ENCODE data around the gene EIF2A.
"Not testable (repeated sequence)": the region's sequence is repeated elsewhere in the genome, so short reads cannot be mapped to it uniquely, and the experiment has no call there.

EIF2A gene

DNA sequence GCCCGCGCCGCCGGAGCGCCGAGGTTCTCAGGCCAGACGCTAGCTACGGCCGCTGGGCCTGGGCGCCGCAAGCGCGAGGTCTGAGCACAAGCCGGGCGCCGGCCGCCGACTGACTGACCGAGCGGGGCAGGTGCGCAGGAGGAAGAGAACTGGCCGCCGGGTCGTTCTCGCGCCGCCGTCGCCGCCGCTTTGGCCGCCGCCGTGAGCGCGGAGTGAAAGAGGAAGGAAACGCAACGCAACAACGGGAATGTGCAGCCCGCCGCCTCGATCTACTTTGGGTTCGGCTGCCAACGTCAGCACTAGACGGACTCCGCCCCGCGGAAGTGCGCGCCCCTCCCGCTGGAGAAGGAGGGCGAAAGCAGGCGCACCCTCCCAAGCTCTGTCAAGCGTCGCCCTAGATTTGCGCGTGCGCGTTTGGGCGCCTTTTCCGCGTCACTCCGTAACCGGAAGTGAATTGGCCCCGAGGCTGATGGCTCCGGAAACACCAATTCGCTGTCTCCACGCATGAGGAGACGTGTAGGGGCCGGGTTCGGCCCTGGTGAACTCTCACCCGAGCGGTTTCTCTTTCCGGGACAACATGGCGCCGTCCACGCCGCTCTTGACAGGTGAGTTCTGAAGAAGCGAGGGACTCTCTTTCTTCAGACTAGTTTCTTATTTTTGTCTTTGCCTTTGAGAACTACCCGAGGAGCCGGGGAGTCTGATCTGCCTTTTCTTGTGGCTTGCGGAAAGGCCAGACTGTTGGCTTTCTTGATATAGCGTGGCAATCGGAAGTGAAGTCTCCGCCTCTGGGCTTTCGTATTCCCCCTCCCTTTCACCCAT is at the start of gene EIF2A, which contains the start of gene SERP1:
EIF2A (plus strand) TSS at position 562 of the 819 bp plus-strand sequence; CDS start at position 578, 16 bp downstream.
SERP1 (minus strand) TSS at position 271 of the 819 bp plus-strand sequence. CDS start 361 bp downstream, outside the sequence.
- DNase-seq (ENCODE audit: low read depth) = peak; percentile 99

DNA sequence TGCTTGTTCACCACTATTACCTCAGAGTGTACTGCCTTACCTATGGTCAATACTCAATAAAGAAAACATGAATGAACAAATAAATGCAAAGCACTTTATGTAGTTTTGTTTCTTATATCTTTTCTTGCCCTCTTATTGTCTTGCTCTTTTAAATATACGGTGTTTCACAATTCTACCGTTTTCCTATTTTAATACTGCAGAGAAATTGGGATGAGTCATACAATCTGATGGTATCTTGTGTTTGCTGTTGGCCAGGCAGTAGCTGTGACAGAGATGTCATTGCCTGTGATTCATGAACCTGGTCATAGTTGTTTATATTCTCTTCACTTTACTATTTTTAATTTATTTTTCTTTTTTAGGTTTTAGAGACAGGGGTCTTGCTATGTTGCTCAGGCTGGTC is 48.6 kb upstream of the EIF2A start:
- DNase-seq (ENCODE audit: low read depth) = peak; percentile 37

DNA sequence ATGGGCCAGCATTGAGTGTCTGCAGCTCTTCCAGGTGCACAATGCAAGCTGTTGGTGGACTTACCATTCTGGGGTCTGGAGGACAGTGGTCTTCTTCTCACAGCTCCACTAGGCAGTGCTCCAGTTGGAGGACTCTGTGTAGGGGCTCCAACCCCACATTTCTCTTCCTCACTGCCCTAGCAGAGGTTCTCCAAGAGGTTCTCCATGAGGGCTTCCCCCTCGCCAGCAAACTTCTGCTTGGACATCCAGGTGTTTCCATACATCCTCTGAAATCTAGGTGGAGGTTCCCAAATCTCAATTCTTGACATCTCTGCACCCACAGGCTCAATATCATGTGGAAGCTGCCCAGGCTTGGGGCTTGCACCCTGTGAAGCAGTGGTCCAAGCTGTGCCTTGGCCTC is 45.6 kb upstream of the EIF2A start:
- not testable (repeated sequence) for DNase-seq (ENCODE audit: low read depth)

DNA sequence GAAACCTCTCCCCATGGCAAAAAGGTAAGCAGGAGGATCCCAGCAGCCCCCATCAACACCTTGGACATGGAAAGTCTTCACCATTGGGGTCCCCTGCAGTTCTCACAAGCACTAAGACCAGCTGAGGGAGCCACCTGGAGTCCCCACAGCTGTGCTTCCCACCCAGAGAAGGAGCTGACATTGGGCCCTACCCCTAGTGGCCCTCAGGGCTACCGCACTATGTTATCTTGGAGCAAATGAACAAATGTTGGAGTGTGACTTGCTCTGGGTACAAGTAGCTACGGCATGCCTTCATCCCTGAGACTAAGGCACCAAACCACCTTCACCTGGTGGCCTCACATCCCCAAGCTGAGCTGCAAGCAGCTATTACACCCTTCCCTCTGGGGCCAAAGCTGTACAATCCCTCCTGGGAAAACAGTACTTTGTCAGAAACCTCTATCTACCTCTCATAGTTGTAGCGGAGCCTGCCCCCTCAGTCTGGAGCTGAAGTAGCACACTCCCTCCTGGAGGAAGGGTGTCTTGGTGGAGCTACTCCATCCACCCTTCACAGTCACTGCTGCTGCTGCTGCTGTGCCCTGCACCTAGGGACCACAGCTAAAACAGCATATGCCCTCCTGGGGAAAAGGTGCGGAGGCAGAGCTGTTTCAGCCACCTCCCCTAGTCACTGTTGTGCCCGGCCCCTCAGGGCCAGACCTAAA is 43.0 kb upstream of the EIF2A start:
- DNase-seq (ENCODE audit: low read depth) = no peak

DNA sequence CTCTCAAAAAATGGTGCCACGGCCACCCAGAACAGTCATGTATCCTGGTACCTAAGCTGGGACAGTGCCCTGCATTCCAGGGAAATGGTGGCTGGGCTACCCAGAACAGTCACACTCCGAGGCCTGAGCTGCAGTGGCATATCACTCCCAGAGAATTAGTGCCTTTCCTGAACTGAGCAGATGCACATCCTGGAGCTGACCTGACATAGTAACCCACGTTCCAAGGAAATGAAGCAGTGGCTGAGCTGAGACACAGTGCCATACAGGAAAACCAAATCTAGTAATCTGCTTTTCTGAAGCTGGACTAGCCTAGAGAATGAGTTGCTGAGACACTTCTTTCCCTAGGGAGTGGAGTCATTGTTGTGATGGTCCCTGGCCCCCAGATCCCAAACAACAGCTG is 42.1 kb upstream of the EIF2A start:
- no peak for DNase-seq (ENCODE audit: low read depth)

DNA sequence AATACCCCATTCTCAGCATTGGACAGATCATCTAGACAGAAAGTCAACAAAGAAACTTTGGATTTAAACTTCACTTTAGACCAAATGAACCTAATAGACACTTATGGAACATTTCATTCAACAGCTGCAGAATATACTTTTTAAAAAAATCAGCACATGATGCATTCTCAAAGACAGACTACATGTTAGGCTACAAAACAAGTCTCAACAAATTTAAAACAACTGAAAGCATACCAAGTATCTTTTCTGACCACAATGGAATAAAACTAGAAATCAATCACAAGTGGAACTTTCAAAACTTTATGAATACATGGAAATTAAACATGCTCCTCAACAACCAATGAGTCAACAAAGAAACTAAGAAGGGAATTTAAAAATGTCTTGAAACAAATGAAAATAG is 38.2 kb upstream of the EIF2A start:
- no peak for DNase-seq (ENCODE audit: low read depth)

DNA sequence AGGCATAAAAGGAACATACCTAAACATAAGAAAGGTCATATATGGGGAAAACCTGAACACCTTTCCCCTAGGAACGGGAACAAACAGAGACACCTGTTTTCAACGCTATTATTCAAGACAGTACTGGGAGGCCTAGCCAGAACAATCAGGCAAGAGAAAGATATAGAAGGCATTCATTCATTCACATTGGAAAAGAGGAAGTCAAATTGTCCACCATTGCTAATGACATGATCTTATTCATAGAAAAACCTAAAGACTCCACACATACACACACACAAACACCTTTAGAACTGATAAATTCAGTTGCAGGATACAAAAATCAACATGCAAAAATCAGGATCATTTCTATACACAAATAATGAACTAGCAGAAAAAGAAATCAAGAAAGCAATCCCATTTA is 36.8 kb upstream of the EIF2A start:
- no peak for DNase-seq (ENCODE audit: low read depth)

DNA sequence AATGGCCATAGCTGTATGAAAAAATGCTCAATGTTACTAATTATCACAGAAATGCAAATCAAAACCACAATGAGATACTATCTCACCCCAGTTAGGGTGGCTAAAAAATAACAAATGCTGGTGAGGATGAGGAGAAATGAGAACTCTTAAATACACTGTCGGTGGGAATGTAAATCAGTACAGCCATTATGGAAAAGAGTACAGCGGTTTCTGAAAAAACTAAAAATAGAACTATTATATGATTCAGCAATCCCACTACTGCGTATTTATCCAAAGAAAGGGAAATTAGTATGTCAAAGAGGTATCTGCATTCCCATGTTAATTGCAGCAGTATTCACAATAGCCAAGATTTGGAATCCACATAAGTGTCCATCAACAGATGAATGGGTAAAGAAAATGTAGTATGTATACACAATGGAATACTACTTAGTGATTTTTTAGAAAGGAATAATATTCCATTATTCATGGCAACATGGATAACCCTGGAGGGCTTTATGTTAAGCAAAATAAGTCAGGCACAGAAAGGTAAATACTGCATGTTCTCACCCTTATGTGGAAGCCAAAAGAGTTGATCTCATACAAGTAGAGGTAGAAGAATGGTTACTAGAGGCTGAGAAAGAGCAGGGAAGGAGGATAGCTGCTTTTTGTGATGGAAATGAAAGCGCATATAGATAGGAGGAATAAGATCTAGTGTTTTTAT is 35.3 kb upstream of the EIF2A start:
- no peak for DNase-seq (ENCODE audit: low read depth)

DNA sequence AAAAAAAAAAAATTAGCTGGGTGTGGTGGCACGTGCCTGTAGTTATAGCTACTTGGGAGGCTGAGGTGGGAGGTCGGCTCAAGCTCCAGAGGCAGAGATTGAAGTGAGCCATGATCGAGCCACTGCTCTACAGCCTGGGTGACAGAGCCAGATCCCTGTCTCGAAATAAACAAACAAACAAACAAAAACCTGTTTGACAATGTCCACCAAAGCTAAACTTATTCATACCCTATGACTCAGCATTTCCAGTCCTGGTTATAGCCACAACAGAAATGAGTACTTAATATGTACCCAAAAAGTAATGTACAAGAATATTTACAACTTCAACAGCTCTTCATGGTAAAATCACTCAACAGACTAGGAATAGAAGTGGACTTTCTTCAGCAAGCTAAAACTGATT is 31.4 kb upstream of the EIF2A start:
- DNase-seq (ENCODE audit: low read depth) = no peak

DNA sequence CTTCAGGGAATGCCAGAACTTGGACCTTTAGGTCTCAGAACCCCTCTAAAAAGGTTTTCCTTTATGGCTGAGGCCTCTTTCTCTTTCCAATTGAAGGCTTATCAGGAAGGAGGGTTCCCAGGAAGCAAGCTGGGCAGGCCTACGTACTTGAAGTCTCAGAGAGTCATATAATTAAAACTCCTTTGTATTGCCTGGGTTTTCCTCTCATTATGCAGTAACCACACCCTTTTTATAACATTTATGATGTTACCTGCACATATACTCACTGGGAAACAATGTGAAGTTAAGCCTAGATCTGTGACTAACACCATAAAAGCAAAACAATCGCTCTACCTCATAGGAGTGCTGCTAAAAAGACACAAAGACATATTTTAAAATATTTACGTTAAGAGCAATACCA is 27.6 kb upstream of the EIF2A start:
- no peak for DNase-seq (ENCODE audit: low read depth)

DNA sequence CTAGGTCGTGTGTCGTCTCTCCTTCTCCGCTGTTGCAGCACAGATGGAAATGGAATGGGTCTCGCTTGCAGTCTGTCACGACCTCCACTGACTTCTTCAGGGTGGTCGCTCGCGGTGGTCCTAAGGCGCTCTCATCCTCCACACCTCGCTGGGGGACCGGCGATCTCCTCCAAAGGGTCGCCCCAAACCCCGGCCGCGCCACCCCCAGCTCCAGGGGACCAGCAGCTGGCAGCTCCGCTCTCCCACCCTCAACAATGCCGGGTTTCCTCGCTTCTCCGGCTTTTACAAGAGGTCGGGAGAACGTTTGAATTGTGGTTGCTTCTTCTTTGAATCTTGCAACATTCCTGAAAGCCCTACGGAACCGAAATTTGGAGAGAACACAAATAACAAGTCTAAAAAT is 26.2 kb upstream of the EIF2A start:
- DNase-seq (ENCODE audit: low read depth) = no peak

DNA sequence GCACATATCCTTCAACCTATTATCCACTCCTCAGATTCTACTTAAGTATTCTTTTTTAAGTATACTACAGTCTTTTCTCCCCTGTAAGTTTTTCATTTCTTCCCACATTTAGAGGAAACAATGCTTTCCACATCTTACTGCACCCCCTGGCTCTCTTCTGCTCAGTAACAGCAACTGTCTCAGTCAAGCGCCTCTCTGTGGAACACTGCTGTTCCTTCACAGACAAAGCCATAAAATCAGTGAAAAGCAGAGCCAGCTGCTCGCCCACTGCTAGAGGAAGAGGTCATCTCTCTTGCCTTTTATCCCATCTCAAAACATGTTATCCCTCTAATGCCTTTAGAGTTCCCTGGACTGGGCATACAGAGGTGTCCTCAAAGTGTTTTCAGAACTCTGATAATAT is 25.1 kb upstream of the EIF2A start:
- DNase-seq (ENCODE audit: low read depth) = no peak

DNA sequence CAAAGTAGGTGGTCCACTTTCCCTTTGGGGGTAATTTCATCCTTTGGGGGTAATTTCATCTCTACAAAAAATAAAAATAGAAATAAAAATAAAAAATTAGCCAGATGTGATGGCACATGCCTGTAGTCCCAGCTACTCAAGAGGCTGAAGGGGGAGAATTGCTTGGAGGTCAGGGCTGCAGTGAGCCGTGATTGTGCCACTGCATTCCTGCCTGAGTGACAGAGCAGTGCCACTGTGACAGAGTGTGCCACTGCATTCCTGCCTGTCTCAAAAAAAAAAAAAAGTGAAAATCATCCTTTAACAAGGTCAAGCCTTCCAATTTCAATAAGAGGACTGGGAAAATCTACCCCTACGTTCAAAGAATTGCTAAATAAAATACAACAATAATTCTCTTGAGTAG is 23.0 kb upstream of the EIF2A start:
- DNase-seq (ENCODE audit: low read depth) = no peak

DNA sequence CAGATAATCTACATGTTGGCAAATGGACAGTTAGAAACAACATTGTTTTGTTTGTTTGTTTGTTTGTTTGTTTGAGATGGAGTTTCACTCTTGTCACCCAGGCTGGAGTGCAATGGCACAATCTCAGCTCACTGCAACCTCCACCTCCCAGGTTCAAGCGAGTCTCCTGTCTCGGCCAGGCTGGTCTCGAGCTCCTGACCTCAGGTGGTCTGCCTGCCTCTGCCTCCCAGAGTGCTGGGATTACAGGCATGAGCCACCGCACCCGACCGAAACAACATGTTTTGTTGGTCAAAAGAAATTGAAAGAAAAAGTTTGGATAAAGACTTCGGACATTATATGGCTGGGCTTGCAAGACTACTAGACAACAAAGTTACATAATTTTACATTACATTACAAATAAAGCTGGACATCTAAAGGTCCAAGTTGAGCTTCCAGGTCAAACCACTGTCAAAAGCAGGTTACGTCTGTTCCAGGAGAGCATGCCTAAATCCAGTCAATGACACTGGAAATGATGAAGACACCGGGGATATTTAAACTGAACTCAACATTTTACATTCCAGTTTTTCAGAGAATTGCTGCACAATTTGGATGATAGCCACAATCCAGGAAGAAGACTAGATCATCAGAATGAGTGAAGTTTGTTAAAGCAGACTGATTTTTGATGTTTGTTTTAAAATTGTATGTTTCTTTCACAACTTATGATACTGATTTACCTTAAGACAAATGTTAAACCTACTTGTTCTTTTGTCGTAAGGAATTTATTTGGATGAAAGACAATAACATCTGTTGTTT is 18.9 kb upstream of the EIF2A start:
- no peak for DNase-seq (ENCODE audit: low read depth)

DNA sequence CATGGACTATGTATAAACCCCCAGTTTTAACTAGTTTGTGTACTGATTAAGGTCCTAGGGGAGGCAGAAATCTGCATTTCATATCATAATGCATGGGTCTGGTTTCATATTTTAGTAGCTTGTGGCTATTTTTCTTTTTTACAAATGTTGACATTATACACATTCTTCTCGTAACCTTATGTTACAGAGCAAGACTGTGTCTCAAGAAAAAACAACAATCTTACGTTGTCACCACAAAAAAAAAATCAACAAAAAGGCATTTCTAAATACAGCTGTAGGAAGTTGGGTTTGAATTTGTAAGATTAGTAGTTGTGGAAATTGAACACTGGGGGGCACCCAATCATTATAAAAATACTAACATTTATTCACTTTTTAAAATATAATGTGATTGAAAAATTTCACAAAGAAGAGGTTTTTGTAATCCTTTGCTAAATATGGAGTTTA is 18.2 kb upstream of the EIF2A start:
- DNase-seq (ENCODE audit: low read depth) = peak; percentile 31

DNA sequence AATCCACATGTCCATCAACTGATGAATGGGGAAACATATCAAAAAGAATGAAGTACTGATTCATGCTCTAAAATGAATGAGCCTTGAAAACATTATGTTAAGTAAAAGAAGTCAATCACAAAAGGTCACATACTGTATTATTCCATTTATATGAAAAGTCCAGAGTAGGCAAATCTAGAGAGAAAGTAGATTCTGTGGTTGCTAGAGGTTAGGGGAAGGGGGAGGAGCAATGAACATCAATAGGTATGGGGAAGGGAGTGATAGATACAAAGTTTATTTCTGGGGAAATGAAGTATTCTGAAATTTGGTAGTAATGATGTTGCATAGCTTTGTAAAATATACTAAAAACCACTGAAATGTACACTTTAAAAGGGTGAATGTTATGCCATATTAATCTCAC is 14.8 kb upstream of the EIF2A start:
- DNase-seq (ENCODE audit: low read depth) = no peak

DNA sequence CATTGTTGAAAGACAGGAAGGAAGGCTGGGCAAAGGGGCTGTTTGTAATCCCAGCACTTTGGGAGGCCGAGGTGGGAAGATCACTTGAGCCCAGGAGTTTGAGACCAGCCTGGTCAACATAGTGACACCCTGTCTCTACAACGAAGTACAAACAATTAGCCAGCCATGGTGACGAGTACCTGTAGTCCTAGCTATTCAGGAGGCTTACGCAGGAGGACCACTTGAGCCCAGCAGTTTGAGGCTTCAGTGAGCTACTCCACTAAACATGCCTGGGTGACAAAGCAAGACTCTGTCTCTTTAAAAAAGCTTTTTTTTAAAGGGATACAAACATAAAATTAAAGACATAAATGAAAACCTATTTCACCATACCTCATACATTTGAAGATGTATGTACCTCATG is 11.4 kb upstream of the EIF2A start:
- DNase-seq (ENCODE audit: low read depth) = no peak

DNA sequence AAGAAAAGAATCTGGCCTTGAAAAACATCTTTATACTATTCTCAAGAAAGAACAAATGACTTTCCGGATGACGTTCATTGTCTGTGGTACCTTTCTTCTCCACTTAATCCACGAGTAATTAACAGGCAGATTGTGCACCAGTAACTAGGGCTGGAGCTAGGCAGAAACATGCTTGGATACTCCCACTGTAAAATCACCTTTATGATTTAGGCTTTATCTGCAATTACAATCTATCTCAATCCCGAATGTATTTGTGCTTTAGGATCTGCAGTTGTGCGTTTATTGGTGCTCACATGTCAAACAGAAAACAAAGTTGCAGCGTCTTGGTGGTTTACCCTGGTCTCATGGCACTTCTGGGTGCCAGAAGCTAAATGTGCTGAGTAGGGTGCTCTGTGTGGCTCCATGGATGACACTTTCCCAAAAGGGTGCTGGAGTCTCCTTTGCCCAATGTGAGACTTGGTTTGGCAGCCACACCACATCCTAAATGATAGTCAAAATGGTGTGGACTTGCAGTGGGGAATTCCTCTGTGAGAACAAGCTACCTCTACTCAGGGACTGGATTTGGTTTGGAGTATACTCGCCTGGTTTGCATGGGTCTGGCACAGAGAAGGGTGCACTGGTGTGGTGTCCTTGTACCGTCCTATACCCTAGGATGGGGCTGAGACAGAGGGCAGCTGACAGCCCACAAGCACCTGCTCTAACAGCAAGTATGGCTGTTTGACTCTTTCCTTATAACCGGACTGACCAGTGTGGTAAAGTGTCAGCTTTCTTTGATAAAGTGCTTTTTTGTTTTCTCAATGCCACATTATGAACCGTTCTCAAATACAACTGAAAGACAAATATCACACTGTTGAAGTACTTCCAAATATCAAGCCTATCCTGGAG is 8.0 kb upstream of the EIF2A start:
- no peak for DNase-seq (ENCODE audit: low read depth)

DNA sequence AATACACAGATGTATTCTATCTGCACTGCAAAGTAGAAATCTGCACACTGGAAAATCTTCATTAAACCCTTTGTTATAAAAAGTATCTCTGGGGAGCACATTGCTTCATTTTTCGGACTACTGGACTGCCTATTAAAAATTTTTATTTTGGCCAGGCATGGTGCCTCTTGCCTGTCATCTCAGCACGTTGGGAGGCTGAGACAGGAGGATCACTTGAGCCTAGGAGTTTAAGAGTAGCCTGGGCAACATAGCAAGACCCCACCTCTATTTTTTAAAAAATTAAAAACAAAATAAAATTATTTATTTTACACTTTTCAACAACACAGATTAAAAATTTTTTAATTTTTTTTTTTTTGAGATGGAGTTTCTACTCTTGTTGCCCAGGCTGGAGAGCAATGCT is 6.3 kb upstream of the EIF2A start:
- no peak for DNase-seq (ENCODE audit: low read depth)

DNA sequence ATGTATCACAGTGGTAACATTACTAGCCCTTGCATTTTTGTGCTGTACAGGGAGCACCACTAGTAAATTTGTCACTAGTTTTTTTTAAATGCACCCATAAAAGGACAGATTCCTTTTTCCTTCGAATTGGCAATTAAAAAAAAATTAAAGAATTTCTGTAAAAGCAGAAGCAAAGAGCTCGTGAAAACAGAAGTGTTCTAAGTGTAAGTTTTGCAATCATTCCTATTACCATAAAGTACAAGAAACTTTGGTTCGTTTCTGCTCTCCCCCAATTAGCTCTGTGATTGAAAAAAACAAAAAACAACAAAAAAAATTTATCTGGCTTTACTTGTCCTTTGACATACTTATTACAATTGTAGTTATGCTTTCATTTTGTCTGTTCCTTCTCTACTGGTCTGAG is 5.6 kb upstream of the EIF2A start:
- no peak for DNase-seq (ENCODE audit: low read depth)

DNA sequence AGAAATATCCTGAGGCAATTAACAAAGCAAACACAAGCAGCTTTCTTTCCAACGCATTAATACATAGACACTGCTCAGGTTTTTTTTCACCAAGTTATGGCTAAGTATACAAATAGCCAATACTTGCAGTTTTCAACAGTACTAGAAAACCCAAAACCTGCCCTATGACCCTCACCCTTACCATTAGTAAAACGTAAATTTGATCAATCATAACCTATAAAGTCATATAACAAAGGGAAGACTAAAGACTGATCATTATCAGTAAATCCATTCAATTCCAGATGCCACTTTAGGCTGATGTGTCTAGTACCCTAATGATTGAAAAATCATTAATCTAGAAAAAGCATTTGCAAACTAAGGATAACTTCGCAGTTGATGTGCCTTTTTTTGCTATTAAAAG is 3.5 kb upstream of the EIF2A start:
- no peak for DNase-seq (ENCODE audit: low read depth)
